GM12878 (cell line): ENCODE measurements around the gene BTF3L4. TPM values are rescaled to one million over a fixed set of nuclear protein-coding genes. Genes with fewer than 3 reads are reported as not detected.

Experiments used
- CHD1 ChIP-seq: IDR thresholded peaks from 2 replicates; pipeline ENCODE4 v1.6.1; 2012; ENCODE audit warnings: low read depth, low read length, improper control_type of control experiment
- CREB1 ChIP-seq: IDR thresholded peaks from 2 replicates; pipeline ENCODE4 v1.6.1; 2012; ENCODE audit warnings: low read depth, mild to moderate bottlenecking, inconsistent platforms
- EED ChIP-seq: sonication (generic); IDR thresholded peaks from 2 replicates; pipeline ENCODE4 v1.6.1; 2016; ENCODE audit warnings: antibody characterized with exemption, low read depth
- MXI1 ChIP-seq: fragments of 150-350 bp; IDR thresholded peaks from 2 replicates; pipeline ENCODE4 v1.6.1; 2011; ENCODE audit warnings: low read depth, mild to moderate bottlenecking, inconsistent platforms, low read length, improper control_type of control experiment
- RBBP5 ChIP-seq: fragments of 200-600 bp; sonication (generic); conservative IDR thresholded peaks from 2 replicates; pipeline ENCODE4 v1.6.1; 2016
- SMC3 ChIP-seq: IDR thresholded peaks from 2 replicates; pipeline ENCODE4 v1.6.1; 2011; ENCODE audit warnings: low read length, improper control_type of control experiment, borderline replicate concordance
- ZNF207 ChIP-seq: fragments of 450-650 bp; IDR thresholded peaks from 2 replicates; pipeline ENCODE4 v1.6.1; 2014; ENCODE audit warnings: antibody characterized with exemption, mild to moderate bottlenecking, borderline replicate concordance
- ZNF24 ChIP-seq: fragments of 450-650 bp; IDR thresholded peaks from 2 replicates; pipeline ENCODE4 v1.6.1; 2017; ENCODE audit warnings: antibody characterized with exemption, mild to moderate bottlenecking
- polyA plus RNA-seq, 11 experiments: library from polyadenylated mRNA; depleted of rRNA in 4 of 11; unstranded in 6 of 11; stranded (reverse) in 5 of 11; fragments of >200 nt; fragmentation: Nextera tagmentation in 4 of 11; fragmentation: Illumina TruSeq in 1 of 11; extraction: Ambion mirVana in 4 of 11; extraction: Trizol in 1 of 11; gene quantifications; 1 replicate in 1 of 11; 2 replicates in 10 of 11; pipeline versions ENCODE4 v1.2.1 to v1.2.3, GENCODE V29; 2011 to 2016; ENCODE audit warnings: inconsistent platforms in 2 of 11, missing spikeins in 2 of 11, low read depth in 1 of 11
- total RNA-seq, 4 experiments: library from RNA; depleted of rRNA in 3 of 4; stranded (reverse); fragments of >200 nt in 3 of 4; fragmentation: Illumina TruSeq in 1 of 4; extraction: Trizol in 1 of 4; gene quantifications; 2 replicates each; pipeline versions ENCODE4 v1.2.1 to v1.2.3, GENCODE V29; 2013 to 2021
- TF ChIP-seq, protein P1 (sequence below): IDR thresholded peaks from 2 replicates; pipeline ENCODE4 v1.6.1; 2012; ENCODE audit warnings: low read depth, low read length, improper control_type of control experiment
- TF ChIP-seq, protein P2 (sequence below): fragments of 150-350 bp; IDR thresholded peaks from 2 replicates; pipeline ENCODE4 v1.6.1; 2016; ENCODE audit warnings: low read depth, low read length

Gene BTF3L4
- total and polyA plus RNA-seq, 10 of the 15 experiments (the other 5 are each of a cell fraction or from before 2014, with no cell fraction given): 25.0 to 76.9 (median 66.8) TPM

DNA sequence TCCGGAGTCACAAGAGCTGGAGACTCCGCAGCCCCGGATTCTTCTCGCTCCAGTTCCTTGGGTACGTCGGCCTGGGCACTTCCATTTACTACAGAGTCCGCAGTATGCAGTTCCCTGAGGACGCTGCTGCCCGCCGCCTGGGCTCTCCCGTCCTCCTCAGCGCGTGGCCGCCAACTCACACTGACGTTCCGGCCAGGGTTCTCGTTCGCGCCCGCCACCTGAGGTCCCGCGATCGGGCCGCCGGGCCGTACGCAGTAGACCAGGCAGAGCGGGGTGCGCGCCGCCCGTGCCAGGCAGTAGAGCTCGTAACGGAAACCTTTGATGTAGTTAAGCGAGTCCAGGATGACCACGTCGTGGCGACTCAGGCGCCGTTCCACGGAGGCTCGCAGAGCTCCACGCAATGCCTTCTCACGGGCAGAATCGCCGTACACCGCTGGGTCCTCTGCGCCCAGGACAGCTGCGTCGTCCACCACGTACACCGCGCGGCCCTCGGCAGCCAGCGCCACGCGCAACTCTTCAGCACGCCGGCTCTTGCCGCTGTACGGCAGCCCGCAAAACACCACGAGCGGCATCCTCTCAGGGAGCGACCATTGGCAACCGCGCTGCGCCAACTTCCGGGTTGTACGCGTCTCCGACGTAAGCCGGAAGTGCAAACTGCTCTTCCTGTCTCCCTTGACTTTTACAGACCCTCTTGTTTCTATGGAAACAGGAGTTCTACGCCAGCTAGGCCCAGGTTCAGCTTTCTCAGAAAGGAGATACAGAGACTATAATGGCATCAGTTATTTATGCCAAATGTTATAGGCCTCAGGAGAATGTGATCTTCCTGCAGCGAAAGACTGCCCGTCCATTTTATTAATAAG, 22.7 kb upstream of the BTF3L4 start, which contains the start of gene KTI12 (continued):
- TF ChIP-seq ZNF24 (0 out of 2 replicates have a peak, but pooled peaks have one; percentile 18), SMC3 (no peak), CREB1 (peak; percentile 91), MXI1 (peak; percentile 88), EED (no peak), CHD1 (no peak), RBBP5 (no peak), ZNF207 (0 out of 2 replicates have a peak, but pooled peaks have one; percentile 6)
- TF ChIP-seq, protein P1, sequence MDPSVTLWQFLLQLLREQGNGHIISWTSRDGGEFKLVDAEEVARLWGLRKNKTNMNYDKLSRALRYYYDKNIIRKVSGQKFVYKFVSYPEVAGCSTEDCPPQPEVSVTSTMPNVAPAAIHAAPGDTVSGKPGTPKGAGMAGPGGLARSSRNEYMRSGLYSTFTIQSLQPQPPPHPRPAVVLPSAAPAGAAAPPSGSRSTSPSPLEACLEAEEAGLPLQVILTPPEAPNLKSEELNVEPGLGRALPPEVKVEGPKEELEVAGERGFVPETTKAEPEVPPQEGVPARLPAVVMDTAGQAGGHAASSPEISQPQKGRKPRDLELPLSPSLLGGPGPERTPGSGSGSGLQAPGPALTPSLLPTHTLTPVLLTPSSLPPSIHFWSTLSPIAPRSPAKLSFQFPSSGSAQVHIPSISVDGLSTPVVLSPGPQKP: peak; percentile 62
- TF ChIP-seq, protein P2, sequence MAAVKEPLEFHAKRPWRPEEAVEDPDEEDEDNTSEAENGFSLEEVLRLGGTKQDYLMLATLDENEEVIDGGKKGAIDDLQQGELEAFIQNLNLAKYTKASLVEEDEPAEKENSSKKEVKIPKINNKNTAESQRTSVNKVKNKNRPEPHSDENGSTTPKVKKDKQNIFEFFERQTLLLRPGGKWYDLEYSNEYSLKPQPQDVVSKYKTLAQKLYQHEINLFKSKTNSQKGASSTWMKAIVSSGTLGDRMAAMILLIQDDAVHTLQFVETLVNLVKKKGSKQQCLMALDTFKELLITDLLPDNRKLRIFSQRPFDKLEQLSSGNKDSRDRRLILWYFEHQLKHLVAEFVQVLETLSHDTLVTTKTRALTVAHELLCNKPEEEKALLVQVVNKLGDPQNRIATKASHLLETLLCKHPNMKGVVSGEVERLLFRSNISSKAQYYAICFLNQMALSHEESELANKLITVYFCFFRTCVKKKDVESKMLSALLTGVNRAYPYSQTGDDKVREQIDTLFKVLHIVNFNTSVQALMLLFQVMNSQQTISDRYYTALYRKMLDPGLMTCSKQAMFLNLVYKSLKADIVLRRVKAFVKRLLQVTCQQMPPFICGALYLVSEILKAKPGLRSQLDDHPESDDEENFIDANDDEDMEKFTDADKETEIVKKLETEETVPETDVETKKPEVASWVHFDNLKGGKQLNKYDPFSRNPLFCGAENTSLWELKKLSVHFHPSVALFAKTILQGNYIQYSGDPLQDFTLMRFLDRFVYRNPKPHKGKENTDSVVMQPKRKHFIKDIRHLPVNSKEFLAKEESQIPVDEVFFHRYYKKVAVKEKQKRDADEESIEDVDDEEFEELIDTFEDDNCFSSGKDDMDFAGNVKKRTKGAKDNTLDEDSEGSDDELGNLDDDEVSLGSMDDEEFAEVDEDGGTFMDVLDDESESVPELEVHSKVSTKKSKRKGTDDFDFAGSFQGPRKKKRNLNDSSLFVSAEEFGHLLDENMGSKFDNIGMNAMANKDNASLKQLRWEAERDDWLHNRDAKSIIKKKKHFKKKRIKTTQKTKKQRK: no peak
